Colon (tissue), 2 donors: ENCODE results near the gene CARHSP1.
"Not testable (repeated sequence)": the region's sequence is repeated elsewhere in the genome, so short reads cannot be mapped to it uniquely, and the experiment has no call there.

ENCODE experiments used
- FAIRE-seq: peaks from 2 replicates; lab custom pipeline; 2012; peaks lifted over from hg19 to GRCh38; lab: Jason Lieb, UNC
- donor health status: control.
- donor health status: control.

The CARHSP1 gene

GRCh38 chr16:8893426-8893825, 24.6 kb upstream of the CARHSP1 start:
- no peak for FAIRE-seq

- no peak for FAIRE-seq
These were observed 23.3 kb upstream of the CARHSP1 start for GRCh38 chr16:8892101-8892575.

- no peak for FAIRE-seq
These were observed 21.7 kb upstream of the CARHSP1 start for GRCh38 chr16:8890549-8890921.

- FAIRE-seq, result no peak
These were observed 21.2 kb upstream of the CARHSP1 start for GRCh38 chr16:8889893-8890548.

- no peak for FAIRE-seq
These were observed 20.4 kb upstream of the CARHSP1 start for GRCh38 chr16:8888951-8889892.

- FAIRE-seq, result no peak
These were observed 19.2 kb upstream of the CARHSP1 start for GRCh38 chr16:8887952-8888560.

GRCh38 chr16:8887431-8887765, 18.6 kb upstream of the CARHSP1 start:
- FAIRE-seq, result no peak

- FAIRE-seq, result no peak
These were observed 18.0 kb upstream of the CARHSP1 start for GRCh38 chr16:8886593-8887430.

GRCh38 chr16:8885674-8886592, 17.1 kb upstream of the CARHSP1 start:
- FAIRE-seq, result no peak

- FAIRE-seq, result no peak
These were observed 14.0 kb upstream of the CARHSP1 start for GRCh38 chr16:8882725-8883377.

GRCh38 chr16:8882041-8882617, 13.3 kb upstream of the CARHSP1 start, which contains the start of gene LITAFD:
Gene LITAFD, plus strand, starts transcription at chr16:8882351. Its CDS starts 2,005 bp downstream, at chr16:8884356.
- no peak for FAIRE-seq

- no peak for FAIRE-seq
These were observed 12.2 kb upstream of the CARHSP1 start for GRCh38 chr16:8880839-8881510.

- FAIRE-seq, result no peak
These were observed 9.7 kb upstream of the CARHSP1 start for GRCh38 chr16:8878523-8878911.

- no peak for FAIRE-seq
These were observed 9.2 kb upstream of the CARHSP1 start for GRCh38 chr16:8877894-8878522.

- not testable (repeated sequence) for FAIRE-seq
These were observed 6.5 kb upstream of the CARHSP1 start for GRCh38 chr16:8875317-8875716.

- FAIRE-seq, result no peak
These were observed 5.6 kb upstream of the CARHSP1 start for GRCh38 chr16:8874388-8874787.

- not testable (repeated sequence) for FAIRE-seq
These were observed 5.0 kb upstream of the CARHSP1 start for GRCh38 chr16:8873866-8874195.

- FAIRE-seq, result no peak
These were observed 4.4 kb upstream of the CARHSP1 start for GRCh38 chr16:8872967-8873865.
